ENCODE data around the gene C16orf78.

DNA sequence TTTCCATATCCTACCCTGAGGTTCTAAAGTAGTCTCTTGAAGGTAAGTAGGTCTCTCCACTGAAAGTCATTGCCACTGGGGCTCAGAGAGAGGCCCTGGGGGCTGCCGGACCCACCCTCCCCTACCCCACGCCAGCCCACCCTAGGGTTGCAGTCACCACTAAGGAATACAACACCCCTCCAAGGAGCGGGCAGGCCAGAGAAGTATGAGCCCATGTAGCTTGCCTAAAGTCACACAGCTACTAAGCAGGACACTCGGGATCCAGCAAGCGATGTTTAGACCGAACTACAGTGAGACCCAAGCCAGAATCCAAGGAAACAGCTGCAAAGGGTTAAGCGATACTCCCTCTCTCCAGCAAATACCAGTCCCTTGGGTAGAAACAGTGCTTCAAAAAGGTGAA, 27.0 kb downstream of the C16orf78 start:
- TF ChIP-seq, protein P1, sequence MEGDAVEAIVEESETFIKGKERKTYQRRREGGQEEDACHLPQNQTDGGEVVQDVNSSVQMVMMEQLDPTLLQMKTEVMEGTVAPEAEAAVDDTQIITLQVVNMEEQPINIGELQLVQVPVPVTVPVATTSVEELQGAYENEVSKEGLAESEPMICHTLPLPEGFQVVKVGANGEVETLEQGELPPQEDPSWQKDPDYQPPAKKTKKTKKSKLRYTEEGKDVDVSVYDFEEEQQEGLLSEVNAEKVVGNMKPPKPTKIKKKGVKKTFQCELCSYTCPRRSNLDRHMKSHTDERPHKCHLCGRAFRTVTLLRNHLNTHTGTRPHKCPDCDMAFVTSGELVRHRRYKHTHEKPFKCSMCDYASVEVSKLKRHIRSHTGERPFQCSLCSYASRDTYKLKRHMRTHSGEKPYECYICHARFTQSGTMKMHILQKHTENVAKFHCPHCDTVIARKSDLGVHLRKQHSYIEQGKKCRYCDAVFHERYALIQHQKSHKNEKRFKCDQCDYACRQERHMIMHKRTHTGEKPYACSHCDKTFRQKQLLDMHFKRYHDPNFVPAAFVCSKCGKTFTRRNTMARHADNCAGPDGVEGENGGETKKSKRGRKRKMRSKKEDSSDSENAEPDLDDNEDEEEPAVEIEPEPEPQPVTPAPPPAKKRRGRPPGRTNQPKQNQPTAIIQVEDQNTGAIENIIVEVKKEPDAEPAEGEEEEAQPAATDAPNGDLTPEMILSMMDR (IDR thresholded peaks at IDR 0.05), result no peak
- TF ChIP-seq POLR2A (IDR thresholded peaks at IDR 0.05), result no peak
